ENCODE data around the gene CNOT4.
A peak's percentile ranks its signal among the peaks of the same experiment; 100 is the strongest.
"Not testable (repeated sequence)": the region's sequence is repeated elsewhere in the genome, so short reads cannot be mapped to it uniquely, and the experiment has no call there.

CNOT4 gene

DNA sequence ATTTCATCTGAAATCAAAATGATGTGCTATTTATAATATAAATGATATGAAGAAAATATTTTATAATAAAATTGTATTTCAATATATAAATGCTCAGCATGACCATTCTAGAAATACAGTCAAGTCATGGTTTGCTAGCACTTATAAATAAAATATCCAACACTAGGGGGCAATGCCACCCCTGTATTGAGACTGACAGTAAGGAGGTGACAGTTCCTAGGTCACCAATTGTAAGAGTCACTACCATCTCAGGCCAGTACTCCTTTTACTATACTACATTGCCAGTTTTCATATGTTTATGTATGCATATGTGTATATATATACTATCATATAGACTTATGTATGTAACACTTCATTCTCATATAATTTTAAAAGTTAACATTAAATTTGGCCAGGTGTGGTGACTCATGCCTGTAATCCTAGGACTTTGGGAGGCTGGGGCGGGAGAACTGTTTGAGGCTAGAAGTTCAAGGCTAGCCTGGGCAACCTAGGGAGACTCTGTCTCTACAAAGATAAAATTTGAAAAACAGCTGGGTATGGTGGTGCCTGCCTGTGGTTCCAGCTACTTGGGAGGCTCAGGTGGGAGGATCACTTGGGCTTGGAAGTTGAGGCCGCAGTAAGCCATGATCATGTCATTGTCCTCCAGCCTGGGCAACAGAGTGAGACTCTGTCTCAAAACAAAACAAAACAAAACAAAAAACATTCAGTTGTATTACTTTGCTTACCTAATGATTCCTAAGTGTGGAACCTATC, 2.4 kb upstream of the CNOT4 start:
- DNase-seq (ENCODE audit: low spot score) = peak; percentile 75

- DNase-seq (ENCODE audit: low spot score) = no peak
Observed at GRCh38 chr7:135510592-135511183, 786 bp upstream of the CNOT4 start.

- no peak for DNase-seq (ENCODE audit: low spot score)
Observed at GRCh38 chr7:135509589-135509838, 388 bp downstream of the CNOT4 start.

GRCh38 chr7:135508883-135509588, 866 bp downstream of the CNOT4 start:
- DNase-seq (ENCODE audit: low spot score) = peak; percentile 16

DNA sequence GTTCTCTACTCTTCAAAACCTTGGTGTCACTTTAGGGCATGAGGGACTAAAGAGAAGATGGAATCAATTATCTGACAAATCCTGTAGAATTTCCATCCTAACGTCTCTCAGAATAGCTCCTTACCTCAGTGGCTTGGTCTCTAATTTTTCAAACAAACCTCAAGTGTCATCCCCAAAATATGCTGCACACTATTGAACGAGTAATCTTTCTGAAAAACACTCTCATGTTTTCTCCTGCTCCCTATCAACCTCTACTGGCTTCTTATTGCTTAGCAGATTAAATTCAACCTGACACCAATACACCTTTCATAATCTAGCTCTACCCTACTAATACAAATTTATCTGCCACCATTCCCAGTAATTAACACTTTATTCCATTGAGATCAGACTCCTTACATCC, 8.5 kb downstream of the CNOT4 start:
- DNase-seq (ENCODE audit: low spot score) = no peak

DNA sequence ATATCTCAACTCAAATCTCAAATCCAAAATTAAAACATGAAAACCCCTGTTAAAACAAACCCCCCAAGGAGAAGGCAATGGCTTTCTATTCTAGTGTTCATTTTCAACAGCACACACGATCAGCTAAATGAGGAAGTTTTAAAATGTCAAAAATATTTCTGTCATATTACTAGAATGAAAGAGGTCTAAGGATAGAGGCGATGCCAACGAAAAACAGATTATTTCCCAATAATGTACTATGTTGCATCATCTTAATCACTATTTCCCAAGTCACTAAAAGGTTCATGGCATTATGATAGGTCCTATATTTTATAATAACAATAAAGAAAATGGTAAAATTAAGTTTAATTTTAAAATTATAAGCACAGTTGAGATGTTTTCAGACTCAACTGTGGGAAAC, 10.1 kb downstream of the CNOT4 start:
- DNase-seq (ENCODE audit: low spot score) = no peak

DNA sequence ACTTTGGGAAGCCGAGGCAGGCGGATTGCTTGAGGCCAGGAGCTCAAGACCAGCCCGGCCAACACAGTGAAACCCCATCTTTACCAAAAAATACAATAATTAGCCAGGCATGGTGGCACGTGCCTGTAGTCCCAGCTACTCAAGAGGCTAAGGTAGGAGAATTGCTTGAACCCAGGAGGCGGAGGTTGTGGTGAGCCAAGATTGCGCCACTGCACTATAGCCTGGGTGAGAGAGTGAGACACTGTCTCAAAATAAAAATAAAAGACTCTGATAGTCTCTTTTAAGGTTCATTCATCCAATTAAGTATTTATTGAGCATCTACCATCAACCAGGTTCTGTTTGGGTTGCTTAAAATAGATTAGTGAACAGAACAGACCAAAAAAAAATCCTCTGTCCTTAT, 12.7 kb downstream of the CNOT4 start:
- DNase-seq (ENCODE audit: low spot score) = not testable (repeated sequence)

GRCh38 chr7:135493362-135493761, 16.5 kb downstream of the CNOT4 start:
- no peak for DNase-seq (ENCODE audit: low spot score)

GRCh38 chr7:135492151-135492550, 17.8 kb downstream of the CNOT4 start:
- DNase-seq (ENCODE audit: low spot score) = no peak

DNA sequence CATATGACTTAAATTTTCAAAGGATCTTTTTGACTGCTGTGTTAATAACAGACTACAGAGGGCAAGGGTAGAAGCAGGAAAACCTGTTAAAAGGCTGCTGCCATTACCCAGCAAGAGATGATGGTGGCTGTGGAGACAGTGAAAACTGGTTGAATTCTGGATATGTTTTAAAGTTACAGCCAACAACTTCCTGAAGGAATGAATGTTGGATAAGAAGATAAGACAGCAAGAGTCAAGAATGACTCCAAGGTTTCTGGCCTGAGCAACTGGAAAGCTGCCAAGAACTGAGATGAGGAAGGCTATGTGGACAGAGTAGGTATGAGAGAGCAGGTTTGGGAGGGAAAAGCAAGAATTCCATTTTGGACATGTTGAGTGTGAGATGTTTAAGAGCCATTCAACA, 19.1 kb downstream of the CNOT4 start:
- DNase-seq (ENCODE audit: low spot score) = no peak

DNA sequence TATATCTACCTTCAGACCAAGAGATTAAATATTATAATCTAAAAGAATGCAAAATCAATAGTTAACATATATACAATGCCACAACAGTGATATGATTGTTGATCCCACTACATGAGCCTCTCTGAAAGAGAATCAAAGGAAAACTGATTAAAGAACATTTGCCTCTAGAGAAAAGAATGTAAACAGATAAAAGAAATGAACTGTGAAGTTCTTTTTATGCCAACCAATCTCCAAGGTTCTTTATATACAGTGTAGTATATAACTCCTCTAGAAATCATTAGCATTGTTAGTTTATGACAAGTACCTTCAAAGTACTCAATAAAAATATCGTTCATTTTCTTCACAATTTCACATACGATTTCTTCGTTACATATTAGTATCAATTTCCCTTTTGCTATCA, 20.1 kb downstream of the CNOT4 start:
- no peak for DNase-seq (ENCODE audit: low spot score)

- no peak for DNase-seq (ENCODE audit: low spot score)
Observed at GRCh38 chr7:135486261-135486920, 23.5 kb downstream of the CNOT4 start.

DNA sequence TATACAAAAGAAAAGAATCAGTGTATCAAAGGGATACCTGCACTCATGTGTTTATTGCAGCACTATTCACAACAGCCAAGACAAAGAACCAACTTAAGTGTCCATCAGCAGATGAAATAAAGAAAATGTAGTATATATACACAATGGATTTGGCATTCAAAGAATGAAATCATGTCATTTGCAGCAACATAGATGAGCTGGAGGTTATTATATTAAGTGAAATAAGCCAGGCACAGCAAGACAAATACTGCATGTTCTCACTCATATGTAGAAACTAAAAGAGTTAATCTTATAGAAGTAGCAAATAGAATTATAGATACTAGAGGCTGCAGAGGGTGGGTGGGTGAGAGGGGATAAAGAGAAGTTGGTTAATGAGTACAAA, 28.3 kb downstream of the CNOT4 start:
- DNase-seq (ENCODE audit: low spot score) = no peak

GRCh38 chr7:135480966-135481597, 28.8 kb downstream of the CNOT4 start:
- DNase-seq (ENCODE audit: low spot score) = no peak

- no peak for DNase-seq (ENCODE audit: low spot score)
Observed at GRCh38 chr7:135475521-135475920, 34.4 kb downstream of the CNOT4 start.

- not testable (repeated sequence) for DNase-seq (ENCODE audit: low spot score)
Observed at GRCh38 chr7:135469705-135470104, 40.2 kb downstream of the CNOT4 start.

DNA sequence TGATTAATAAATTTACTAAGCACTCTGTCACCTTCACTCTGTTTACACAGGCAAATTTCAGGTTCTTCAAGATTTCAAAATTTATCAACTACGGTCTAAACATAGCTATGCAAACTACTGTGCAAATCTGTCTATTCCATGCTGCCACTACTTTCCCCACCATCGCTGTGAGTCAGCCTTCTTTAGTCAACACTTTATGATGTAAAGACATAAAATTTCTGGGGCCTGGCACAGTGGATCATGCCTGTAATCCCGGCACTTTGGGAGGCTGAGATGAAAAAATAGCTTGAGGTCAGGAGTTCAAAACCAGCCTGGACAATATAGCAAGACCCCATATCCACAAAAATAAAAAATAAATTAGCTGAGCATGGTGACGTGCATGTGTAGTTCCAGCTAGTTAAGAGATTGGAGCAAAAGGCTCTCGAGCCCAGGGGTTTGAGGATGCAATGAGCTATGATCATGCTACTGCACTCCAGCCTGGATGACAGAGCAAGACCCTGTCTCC, 42.6 kb downstream of the CNOT4 start:
- no peak for DNase-seq (ENCODE audit: low spot score)

DNA sequence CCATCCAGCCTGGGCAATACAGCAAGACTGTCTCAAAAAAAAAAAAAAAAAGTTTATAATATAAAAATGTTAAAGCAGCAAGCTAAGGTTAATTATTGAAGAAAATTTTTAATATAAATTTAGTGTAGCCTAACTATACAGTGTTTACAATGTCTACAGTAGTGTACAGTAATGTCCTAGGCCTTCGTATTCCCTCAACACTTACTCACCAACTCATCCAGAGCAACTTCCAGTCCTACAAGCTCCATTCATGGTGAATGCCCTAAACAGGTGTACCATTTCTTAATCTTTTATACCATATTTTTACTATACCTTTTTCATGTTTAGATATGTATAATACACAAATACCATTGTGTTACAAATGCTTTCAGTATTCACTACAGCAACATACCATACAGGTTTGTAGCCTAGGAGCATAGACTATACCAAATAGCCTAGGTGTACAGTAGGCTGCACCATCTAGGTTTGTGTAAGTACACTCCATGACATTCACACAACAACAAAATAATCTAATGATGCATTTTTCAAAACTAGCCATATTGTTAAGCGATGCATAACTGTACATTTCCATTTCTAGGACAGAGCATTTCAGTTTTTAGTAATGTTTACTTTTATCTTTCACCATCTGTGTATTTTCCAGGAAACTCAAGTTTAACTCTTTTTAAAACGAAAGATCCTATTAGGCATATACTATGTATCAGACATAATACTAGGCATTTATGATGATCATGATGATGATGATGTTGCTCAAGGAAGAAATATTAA, 43.3 kb downstream of the CNOT4 start:
- DNase-seq (ENCODE audit: low spot score) = no peak

- no peak for DNase-seq (ENCODE audit: low spot score)
Observed at GRCh38 chr7:135463908-135464307, 46.0 kb downstream of the CNOT4 start.

DNA sequence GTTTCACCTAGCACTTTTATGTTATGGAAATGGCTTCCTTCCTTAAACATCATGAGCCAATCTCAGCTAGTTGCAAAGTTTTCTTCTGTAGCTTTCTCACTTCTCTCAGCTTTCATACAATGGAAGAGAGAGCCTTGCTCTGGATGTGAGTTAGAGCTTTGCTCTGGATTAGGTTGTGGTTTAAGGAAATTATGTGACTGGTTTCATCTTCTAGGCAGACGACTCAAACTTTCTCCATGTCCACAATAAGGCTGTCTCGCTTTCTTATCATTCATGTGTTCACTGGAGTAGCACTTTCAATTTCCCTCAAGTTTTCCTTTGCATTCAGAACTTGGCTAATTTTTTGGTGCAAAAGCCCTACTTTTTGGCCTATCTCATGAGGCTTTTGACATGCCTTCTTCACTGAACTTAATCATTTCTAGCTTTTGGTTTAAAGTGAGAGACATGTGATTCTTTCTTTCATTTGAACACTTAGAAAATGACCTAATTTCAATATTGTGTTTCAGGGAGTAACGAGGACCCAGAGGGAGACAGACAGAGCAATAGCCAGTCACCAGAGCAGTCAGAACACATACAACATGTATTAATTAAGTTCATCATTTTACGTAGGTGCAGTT, 49.8 kb downstream of the CNOT4 start:
- no peak for DNase-seq (ENCODE audit: low spot score)

DNA sequence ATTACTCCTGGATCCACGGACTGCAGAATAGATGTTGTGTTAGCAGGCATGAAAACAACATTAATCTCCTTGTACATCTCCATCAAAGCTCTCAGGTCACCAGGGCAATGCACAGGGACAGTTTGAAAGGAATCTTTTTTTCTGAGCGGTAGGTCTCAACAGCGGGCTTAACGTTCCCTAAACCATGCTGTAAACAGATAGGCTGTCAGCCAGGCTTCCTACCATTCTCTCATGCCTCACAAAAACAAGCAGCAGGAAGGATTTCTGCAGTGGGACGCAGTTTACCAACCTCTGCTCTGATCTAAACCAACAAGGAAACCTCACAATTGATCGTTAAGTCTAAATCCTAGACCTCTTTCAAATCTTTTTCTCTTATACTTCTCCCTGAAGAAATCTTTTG, 50.8 kb downstream of the CNOT4 start:
- no peak for DNase-seq (ENCODE audit: low spot score)

Measured in CD4-positive, alpha-beta T cell treated with Interleukin-2 at 100 ng/mL for 4 hours (primary cell).